Gastrocnemius medialis (tissue), 4 donors: Measurements from ENCODE around the gene TOR4A. TPM values are rescaled to one million over a fixed set of nuclear protein-coding genes. Genes with fewer than 3 reads are reported as not detected.

Experiments
- ATAC-seq, 2 donors: fragments of 150-250 bp; one replicate each; pipeline ENCODE4 v1.9.1; 2016
- DNase-seq, 2 donors: peaks; one replicate each; pipeline ENCODE4 v3.0.0-alpha.2; 2019
- H3K27ac ChIP-seq, 4 donors: fragments of 200-600 bp; sonication (generic); 1 replicate in 1 of 4; 2 replicates in 3 of 4; pipeline ENCODE4 v1.5.1; 2016 to 2018; ENCODE audit warnings: mild to moderate bottlenecking in 2 of 4, moderate library complexity in 1 of 4
- H3K27me3 ChIP-seq, 3 donors: fragments of 200-600 bp; sonication (generic) in 2 of 3; 1 replicate in 1 of 3; 2 replicates in 2 of 3; pipeline versions ENCODE4 v1.5.1 to v1.6.0; 2016 to 2019; ENCODE audit warnings: mild to moderate bottlenecking in 1 of 3, moderate library complexity in 1 of 3
- H3K36me3 ChIP-seq, 2 donors: fragments of 200-600 bp; sonication (generic) in 1 of 2; one replicate each; pipeline ENCODE4 v1.5.1; 2017 to 2018
- H3K4me1 ChIP-seq, 2 donors: fragments of 200-600 bp; sonication (generic) in 1 of 2; one replicate each; pipeline ENCODE4 v1.5.1; 2016 to 2017; ENCODE audit warnings: mild to moderate bottlenecking in 2 of 2
- H3K4me3 ChIP-seq, 4 donors: fragments of 200-600 bp; sonication (generic) in 3 of 4; 1 replicate in 1 of 4; 2 replicates in 3 of 4; pipeline ENCODE4 v1.5.1; 2016 to 2019; ENCODE audit warnings: mild to moderate bottlenecking in 2 of 4
- H3K9me3 ChIP-seq, 3 donors: fragments of 200-600 bp; sonication (generic) in 2 of 3; 1 replicate in 1 of 3; 2 replicates in 2 of 3; pipeline ENCODE4 v1.5.1; 2016 to 2019
- POLR2A ChIP-seq, 2 donors: fragments of 450-650 bp; IDR thresholded peaks; one replicate each; pipeline ENCODE4 v1.6.1; 2017; ENCODE audit warnings: antibody characterized with exemption in 2 of 2, mild to moderate bottlenecking in 2 of 2, moderate library complexity in 2 of 2
- in situ Hi-C, 4 donors: fragments of 200-750 bp; cut with MboI; loops; one replicate each; pipeline versions ENCODE4 v1.15.0 to v1.8.0; 2017; ENCODE audit warnings: low sequenced_read_pairs in 4 of 4
- intact Hi-C: fragments of 100-400 bp; cut with DNase I; formaldehyde crosslinking; loops from one replicate; pipeline ENCODE4 v1.15.1; 2023; ENCODE audit warnings: low total_unique reads
- total RNA-seq, 4 donors: library from RNA; depleted of rRNA; stranded (reverse); fragments of >200 nt; gene quantifications; one replicate each; pipeline versions ENCODE4 v1.1.0 to v1.2.3, GENCODE V29; 2016
- TF ChIP-seq, protein P1 (sequence below), 5 experiments: fragments of 450-650 bp in 3 of 5; fragments of 200-600 bp in 2 of 5; sonication (generic) in 2 of 5; IDR thresholded peaks in 4 of 5; conservative IDR thresholded peaks in 1 of 5; 1 replicate in 4 of 5; 2 replicates in 1 of 5; pipeline ENCODE4 v1.5.1; 2016 to 2019; ENCODE audit warnings: antibody characterized with exemption in 5 of 5, mild to moderate bottlenecking in 3 of 5, moderate library complexity in 3 of 5

The TOR4A gene
- total RNA-seq, 4 donors from 2014 or later = 1.2 to 2.8 (median 1.7) TPM

DNA sequence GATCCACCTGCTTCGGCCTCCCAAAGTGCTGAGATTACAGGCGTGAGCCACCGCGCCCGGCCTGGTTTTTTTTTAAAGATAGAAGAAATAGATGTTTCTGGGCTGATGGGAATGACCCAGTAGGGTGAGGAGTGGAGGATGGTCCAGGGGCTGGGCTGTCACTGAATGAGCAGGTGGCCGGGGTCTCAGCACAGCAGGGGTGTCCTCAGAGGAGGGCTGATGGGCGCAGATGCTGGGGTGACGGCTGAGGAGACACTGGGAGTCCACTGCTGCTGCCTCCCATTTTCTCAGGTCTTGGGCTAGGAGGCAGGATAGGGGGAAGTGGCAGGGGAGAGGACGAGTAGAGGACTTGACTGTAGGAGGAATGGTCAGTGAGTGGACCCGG lies 2.3 kb upstream of the TOR4A start:
- TF ChIP-seq, protein P1, sequence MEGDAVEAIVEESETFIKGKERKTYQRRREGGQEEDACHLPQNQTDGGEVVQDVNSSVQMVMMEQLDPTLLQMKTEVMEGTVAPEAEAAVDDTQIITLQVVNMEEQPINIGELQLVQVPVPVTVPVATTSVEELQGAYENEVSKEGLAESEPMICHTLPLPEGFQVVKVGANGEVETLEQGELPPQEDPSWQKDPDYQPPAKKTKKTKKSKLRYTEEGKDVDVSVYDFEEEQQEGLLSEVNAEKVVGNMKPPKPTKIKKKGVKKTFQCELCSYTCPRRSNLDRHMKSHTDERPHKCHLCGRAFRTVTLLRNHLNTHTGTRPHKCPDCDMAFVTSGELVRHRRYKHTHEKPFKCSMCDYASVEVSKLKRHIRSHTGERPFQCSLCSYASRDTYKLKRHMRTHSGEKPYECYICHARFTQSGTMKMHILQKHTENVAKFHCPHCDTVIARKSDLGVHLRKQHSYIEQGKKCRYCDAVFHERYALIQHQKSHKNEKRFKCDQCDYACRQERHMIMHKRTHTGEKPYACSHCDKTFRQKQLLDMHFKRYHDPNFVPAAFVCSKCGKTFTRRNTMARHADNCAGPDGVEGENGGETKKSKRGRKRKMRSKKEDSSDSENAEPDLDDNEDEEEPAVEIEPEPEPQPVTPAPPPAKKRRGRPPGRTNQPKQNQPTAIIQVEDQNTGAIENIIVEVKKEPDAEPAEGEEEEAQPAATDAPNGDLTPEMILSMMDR (IDR thresholded peaks at IDR 0.05 in 4 of 5, conservative IDR thresholded peaks at IDR 0.05 in 1 of 5) = no peak
- TF ChIP-seq POLR2A (IDR thresholded peaks at IDR 0.05) = no peak
- in situ Hi-C loops (loop anchor here in 3 of 4 donors (25.0 kb wide), 1 partner anchor 137 kb away; the partner anchor contains the start of genes EXD3 (in 3 of the 3) and NOXA1 (in 3 of the 3)), intact Hi-C loops (no loop called here)
- peaks cover 17 to 21% of the 10 kb centered on the region in 2 donors for H3K4me1 ChIP-seq
- no peak overlapping the region for H3K4me3 ChIP-seq
- H3K27me3 ChIP-seq = peaks cover 6 to 27% (median 8%) of the 10 kb centered on the region in 3 donors
- no peaks in the 10 kb centered on the region for H3K9me3 ChIP-seq
- peaks cover 0 to 17% of the 10 kb centered on the region in 2 donors for H3K36me3 ChIP-seq
- DNase-seq (no peak), ATAC-seq (no peak)
- H3K27ac ChIP-seq = peak overlapping the region in 2 of 4 donors; percentile 78 to 83

DNA sequence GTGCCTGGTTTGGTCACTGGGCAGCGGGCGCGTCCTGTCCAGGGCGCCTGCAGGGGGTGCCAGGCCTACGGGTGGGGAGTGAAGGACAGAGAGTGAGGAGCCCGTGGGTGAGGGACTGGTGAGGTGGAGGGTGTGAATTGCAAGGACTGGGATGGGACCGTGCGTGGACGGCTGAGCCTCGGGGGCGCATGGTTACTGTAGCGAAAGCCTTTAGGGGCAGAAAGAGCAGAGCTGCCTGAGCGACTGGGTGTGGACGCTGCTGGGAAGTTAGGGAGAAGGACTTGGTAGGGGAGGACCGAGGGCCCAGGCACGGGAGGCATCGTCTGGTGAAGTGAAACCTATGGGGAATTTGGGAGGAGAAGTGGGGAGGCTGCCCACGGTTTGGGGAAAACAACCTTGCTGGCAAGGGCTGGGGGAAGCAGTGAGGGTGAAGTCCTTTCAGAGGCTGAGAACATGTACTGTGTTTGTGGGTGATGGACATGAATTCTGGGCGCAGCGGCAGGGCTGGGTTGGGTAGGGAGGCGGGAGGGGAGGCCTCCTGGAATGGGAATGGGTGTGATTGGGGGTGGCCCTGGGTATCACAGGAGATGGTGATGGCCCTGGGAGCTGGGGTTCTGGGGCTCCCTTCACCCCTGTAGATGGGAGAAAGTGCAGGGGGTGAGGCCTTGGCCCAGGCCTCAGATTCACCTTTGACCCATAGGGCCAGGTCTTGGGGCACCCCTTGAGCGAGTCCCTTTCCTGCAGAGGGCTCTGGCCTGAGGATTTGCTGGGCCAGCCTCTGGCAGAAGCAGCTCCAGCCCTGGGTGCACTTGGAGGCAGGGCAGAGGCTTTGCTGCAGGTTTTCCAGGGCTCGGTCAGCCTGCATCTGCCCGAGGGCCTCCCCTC lies 1.7 kb upstream of the TOR4A start:
- no peak for ATAC-seq
- peak overlapping the region in 1 of 4 donors; percentile 51 for H3K4me3 ChIP-seq
- H3K4me1 ChIP-seq = peaks cover 17 to 21% of the 10 kb centered on the region in 2 donors
- peaks cover 7 to 34% (median 14%) of the 10 kb centered on the region in 3 donors for H3K27me3 ChIP-seq
- in situ Hi-C loops = loop anchor here in 3 of 4 donors (25.0 kb wide), 1 partner anchor 136 kb away; the partner anchor contains the start of genes EXD3 (in 3 of the 3) and NOXA1 (in 3 of the 3)
- TF ChIP-seq, protein P1 (IDR thresholded peaks at IDR 0.05 in 4 of 5, conservative IDR thresholded peaks at IDR 0.05 in 1 of 5) = no peak
- TF ChIP-seq POLR2A (IDR thresholded peaks at IDR 0.05) = no peak
- H3K9me3 ChIP-seq = no peaks in the 10 kb centered on the region
- intact Hi-C loops = no loop called here
- H3K27ac ChIP-seq = peak overlapping the region; percentile 68 to 83 (median 80)
- peaks cover 0 to 17% of the 10 kb centered on the region in 2 donors for H3K36me3 ChIP-seq
- DNase-seq = no peak

DNA sequence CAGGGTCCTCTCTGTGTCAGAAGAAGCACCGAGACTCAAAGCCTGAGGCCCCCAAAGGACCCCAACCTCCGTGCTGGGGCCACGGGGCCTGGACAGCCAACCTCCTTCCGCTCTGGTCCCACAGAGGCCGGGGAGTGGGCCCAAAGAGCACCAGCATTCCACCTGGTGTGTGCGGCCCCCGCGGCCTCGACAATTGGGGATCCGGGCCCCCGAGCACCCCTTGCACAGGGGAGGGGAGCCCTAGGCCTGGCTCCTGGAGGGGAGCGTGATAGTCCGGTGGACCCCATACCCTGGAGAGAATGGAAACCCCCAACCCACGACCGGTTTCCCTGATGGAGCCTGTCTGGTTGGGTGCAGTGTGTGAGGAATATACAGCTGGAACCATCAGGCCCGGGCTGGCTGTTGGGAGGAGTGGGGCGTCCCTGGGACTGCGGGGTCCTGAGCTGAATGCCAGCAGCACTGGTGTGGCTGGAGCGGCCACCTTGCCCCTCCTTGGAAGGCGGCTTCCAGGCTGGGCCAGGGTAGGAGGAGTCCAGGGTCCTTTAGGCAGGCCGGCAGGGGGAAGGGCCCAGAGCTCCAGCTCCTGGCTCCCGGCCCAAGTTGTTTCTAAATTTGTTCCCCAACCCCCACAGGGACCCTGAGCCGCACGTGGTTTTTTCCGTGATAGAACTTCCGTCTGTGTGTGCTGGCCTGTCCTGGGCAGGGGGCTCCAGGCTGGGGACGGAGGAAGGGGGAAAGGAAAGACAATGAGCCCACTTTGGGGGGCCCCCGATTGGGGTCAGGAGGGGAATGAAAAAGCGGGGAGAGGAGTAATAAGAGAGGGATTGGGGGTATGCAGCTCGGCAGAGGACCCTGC lies 825 bp upstream of the TOR4A start:
- Histone ChIP-seq H3K27ac (peak overlapping the region; percentile 68 to 83 (median 80)), H3K27me3 (peaks cover 13 to 42% (median 20%) of the 10 kb centered on the region in 3 donors)
- intact Hi-C loops = no loop called here

More for the DNA sequence above, 825 bp upstream of the TOR4A start:
- ATAC-seq (peak; percentile 37 to 55), DNase-seq (peak; percentile 36 to 49)
- in situ Hi-C loops = loop anchor here in 3 of 4 donors (25.0 kb wide), 1 partner anchor 136 kb away; the partner anchor contains the start of genes EXD3 (in 3 of the 3) and NOXA1 (in 3 of the 3)
- Histone ChIP-seq H3K9me3 (no peaks in the 10 kb centered on the region), H3K36me3 (peaks cover 0 to 17% of the 10 kb centered on the region in 2 donors), H3K4me3 (peak overlapping the region; percentile 36 to 51 (median 49)), H3K4me1 (peaks cover 17 to 21% of the 10 kb centered on the region in 2 donors)
- TF ChIP-seq POLR2A (IDR thresholded peaks at IDR 0.05) = no peak
- TF ChIP-seq, protein P1 (IDR thresholded peaks at IDR 0.05 in 4 of 5, conservative IDR thresholded peaks at IDR 0.05 in 1 of 5) = no peak
